Trophoblast cell (in vitro differentiated cells and primary cell): Measurements from ENCODE around the gene ATP2C2.
A peak's percentile ranks its signal among the peaks of the same experiment; 100 is the strongest.

Experiments used
- DNase-seq, 2 donors: peaks; one replicate each; pipeline ENCODE4 v3.0.0-alpha.2; 2016
- H2AFZ ChIP-seq: 2 replicates; pipeline ENCODE4 v1.6.1; 2013; ENCODE audit warnings: low read length, moderate library complexity, mild to moderate bottlenecking; ENCODE audit not compliant: insufficient read depth, poor library complexity
- H2AK5ac ChIP-seq: 2 replicates; pipeline ENCODE4 v1.6.1; 2013; ENCODE audit warnings: mild to moderate bottlenecking, low read length
- H2BK120ac ChIP-seq: 2 replicates; pipeline ENCODE4 v1.6.1; 2013; ENCODE audit warnings: low read length, mild to moderate bottlenecking, moderate library complexity; ENCODE audit not compliant: insufficient read depth, poor library complexity
- H2BK12ac ChIP-seq: 2 replicates; pipeline ENCODE4 v1.6.1; 2013; ENCODE audit warnings: mild to moderate bottlenecking, low read length, moderate library complexity
- H2BK5ac ChIP-seq: 2 replicates; pipeline ENCODE4 v1.6.1; 2013; ENCODE audit warnings: low read length, low read depth, moderate library complexity, mild to moderate bottlenecking; ENCODE audit not compliant: poor library complexity
- H3K14ac ChIP-seq: 2 replicates; pipeline ENCODE4 v1.6.1; 2013; ENCODE audit warnings: mild to moderate bottlenecking, low read length
- H3K18ac ChIP-seq: 2 replicates; pipeline ENCODE4 v1.6.1; 2013; ENCODE audit warnings: mild to moderate bottlenecking, low read length
- H3K23ac ChIP-seq: 2 replicates; pipeline ENCODE4 v1.6.1; 2013; ENCODE audit warnings: low read length
- H3K27ac ChIP-seq: 2 replicates; pipeline ENCODE4 v1.5.1; 2013; ENCODE audit warnings: low read depth, mild to moderate bottlenecking, inconsistent platforms, low read length, moderate library complexity
- H3K27me3 ChIP-seq: 2 replicates; pipeline ENCODE4 v1.6.1; 2013; ENCODE audit warnings: inconsistent platforms, mild to moderate bottlenecking, low read length, moderate library complexity; ENCODE audit not compliant: insufficient read depth
- H3K36me3 ChIP-seq, 2 experiments: 1 replicate in 1 of 2; 2 replicates in 1 of 2; pipeline ENCODE4 v1.6.1; 2013; ENCODE audit warnings: low read length in 2 of 2, mild to moderate bottlenecking in 2 of 2, moderate library complexity in 1 of 2; ENCODE audit not compliant: insufficient read depth in 2 of 2, control insufficient read depth in 1 of 2
- H3K4ac ChIP-seq: 2 replicates; pipeline ENCODE4 v1.6.1; 2013; ENCODE audit warnings: low read depth, mild to moderate bottlenecking, low read length, moderate library complexity
- H3K4me1 ChIP-seq, 2 experiments: 1 replicate in 1 of 2; 2 replicates in 1 of 2; pipeline ENCODE4 v1.6.1; 2013; ENCODE audit warnings: low read length in 2 of 2, mild to moderate bottlenecking in 2 of 2, moderate library complexity in 1 of 2; ENCODE audit not compliant: insufficient read depth in 2 of 2, control insufficient read depth in 1 of 2
- H3K4me2 ChIP-seq: 2 replicates; pipeline ENCODE4 v1.6.1; 2013; ENCODE audit warnings: inconsistent platforms, mild to moderate bottlenecking, low read length, moderate library complexity
- H3K4me3 ChIP-seq: 2 replicates; pipeline ENCODE4 v1.5.1; 2013; ENCODE audit warnings: mild to moderate bottlenecking, low read depth, low read length, inconsistent platforms
- H3K79me1 ChIP-seq: one replicate; pipeline ENCODE4 v1.6.1; 2013; ENCODE audit warnings: low read length
- H3K79me2 ChIP-seq: 2 replicates; pipeline ENCODE4 v1.6.1; 2013; ENCODE audit warnings: low read length, mild to moderate bottlenecking; ENCODE audit not compliant: control insufficient read depth, insufficient read depth, poor library complexity
- H3K9ac ChIP-seq: 2 replicates; pipeline ENCODE4 v1.6.1; 2013; ENCODE audit warnings: mild to moderate bottlenecking, low read length
- H3K9me3 ChIP-seq: 2 replicates; pipeline ENCODE4 v1.6.1; 2013; ENCODE audit warnings: low read depth, mild to moderate bottlenecking, control low read depth, inconsistent platforms, low read length; ENCODE audit not compliant: insufficient read depth
- H4K12ac ChIP-seq: 2 replicates; pipeline ENCODE4 v1.6.1; 2013; ENCODE audit warnings: low read depth, mild to moderate bottlenecking, low read length, moderate library complexity
- H4K8ac ChIP-seq: 2 replicates; pipeline ENCODE4 v1.6.1; 2013; ENCODE audit warnings: low read depth, mild to moderate bottlenecking, low read length, moderate library complexity
- H4K91ac ChIP-seq: one replicate; pipeline ENCODE4 v1.6.1; 2013; ENCODE audit warnings: low read depth, mild to moderate bottlenecking, low read length, moderate library complexity
- WGBS: extraction: QIAGEN DNeasy Blood & Tissue Kit; methylation state at CpG from one replicate; pipeline ENCODE4 v1.1.7; 2013; ENCODE audit warnings: missing lambda C conversion rate; ENCODE audit not compliant: insufficient read length, insufficient coverage; ENCODE audit errors: extremely low coverage; 5-methylcytosine and 5-hydroxymethylcytosine counted together

ATP2C2 gene

GRCh38 chr16:84411768-84412167 is 43.4 kb downstream of the ATP2C2 start:
- H3K27me3 ChIP-seq: no peaks in the 10 kb centered on the region
- H2BK12ac ChIP-seq: no peak overlapping the region
- no peak for DNase-seq
- H3K18ac ChIP-seq: no peak overlapping the region
- H2BK5ac ChIP-seq: no peak overlapping the region
- H2AK5ac ChIP-seq: no peak overlapping the region
- no peak overlapping the region for H4K12ac ChIP-seq
- no CpG with 5 or more reads among the region's 2 CpGs for WGBS
- no peak overlapping the region for H3K4me3 ChIP-seq
- H3K36me3 ChIP-seq: no peaks in the 10 kb centered on the region
- no peaks in the 10 kb centered on the region for H3K79me1 ChIP-seq
- peaks cover 3% of the 10 kb centered on the region for H3K9me3 ChIP-seq
- no peak overlapping the region for H2BK120ac ChIP-seq
- no peak overlapping the region for H3K23ac ChIP-seq
- no peak overlapping the region for H3K27ac ChIP-seq
- no peak overlapping the region for H4K8ac ChIP-seq
- H3K4me1 ChIP-seq: peaks cover 3% of the 10 kb centered on the region in 2 experiments
- H3K4ac ChIP-seq: no peak overlapping the region
- no peak overlapping the region for H3K14ac ChIP-seq
- no peak overlapping the region for H2AFZ ChIP-seq
- H3K4me2 ChIP-seq: no peak overlapping the region
- H3K79me2 ChIP-seq: no peaks in the 10 kb centered on the region
- no peak overlapping the region for H3K9ac ChIP-seq
- no peak overlapping the region for H4K91ac ChIP-seq

GRCh38 chr16:84412262-84412661 is 43.9 kb downstream of the ATP2C2 start:
- WGBS: no CpG with 5 or more reads among the region's 11 CpGs

GRCh38 chr16:84413244-84414004 is 45.1 kb downstream of the ATP2C2 start:
- H4K12ac ChIP-seq: no peak overlapping the region
- no peak overlapping the region for H4K91ac ChIP-seq
- no peak overlapping the region for H2AFZ ChIP-seq
- no peak for DNase-seq
- no peak overlapping the region for H3K9ac ChIP-seq
- no peak overlapping the region for H2AK5ac ChIP-seq
- H3K4me3 ChIP-seq: no peak overlapping the region
- H3K79me2 ChIP-seq: no peaks in the 10 kb centered on the region
- no peaks in the 10 kb centered on the region for H3K79me1 ChIP-seq
- no peak overlapping the region for H3K4me2 ChIP-seq
- no peak overlapping the region for H3K23ac ChIP-seq
- no peak overlapping the region for H3K14ac ChIP-seq
- WGBS: no CpG with 5 or more reads among the region's 22 CpGs
- H4K8ac ChIP-seq: no peak overlapping the region
- no peak overlapping the region for H2BK5ac ChIP-seq
- no peak overlapping the region for H2BK120ac ChIP-seq
- no peak overlapping the region for H2BK12ac ChIP-seq
- no peaks in the 10 kb centered on the region for H3K36me3 ChIP-seq
- peaks cover 3% of the 10 kb centered on the region in 2 experiments for H3K4me1 ChIP-seq
- H3K27me3 ChIP-seq: no peaks in the 10 kb centered on the region
- no peak overlapping the region for H3K27ac ChIP-seq
- H3K9me3 ChIP-seq: peaks cover 3% of the 10 kb centered on the region
- no peak overlapping the region for H3K18ac ChIP-seq
- H3K4ac ChIP-seq: no peak overlapping the region

More at GRCh38 chr16:84412262-84412661, 43.9 kb downstream of the ATP2C2 start:
- Histone ChIP-seq H3K4me3 (peak overlapping the region; percentile 34), H3K9ac (no peak overlapping the region), H3K18ac (no peak overlapping the region), H2BK5ac (no peak overlapping the region), H2AFZ (no peak overlapping the region), H4K91ac (no peak overlapping the region), H3K14ac (no peak overlapping the region), H4K8ac (no peak overlapping the region), H3K27me3 (no peaks in the 10 kb centered on the region), H2BK120ac (no peak overlapping the region), H3K4ac (no peak overlapping the region), H3K79me1 (no peaks in the 10 kb centered on the region), H4K12ac (no peak overlapping the region), H3K4me2 (no peak overlapping the region), H3K23ac (no peak overlapping the region), H3K9me3 (peaks cover 3% of the 10 kb centered on the region), H3K27ac (no peak overlapping the region), H2BK12ac (no peak overlapping the region), H3K36me3 (no peaks in the 10 kb centered on the region), H2AK5ac (no peak overlapping the region), H3K79me2 (no peaks in the 10 kb centered on the region), H3K4me1 (peaks cover 3% of the 10 kb centered on the region in 2 experiments)
- DNase-seq: no peak

GRCh38 chr16:84414789-84415326 is 46.5 kb downstream of the ATP2C2 start:
- WGBS: no CpG with 5 or more reads among the region's 12 CpGs
- no peaks in the 10 kb centered on the region for H3K36me3 ChIP-seq
- H3K27me3 ChIP-seq: no peaks in the 10 kb centered on the region
- H3K14ac ChIP-seq: no peak overlapping the region
- H2AK5ac ChIP-seq: no peak overlapping the region
- no peak overlapping the region for H3K4ac ChIP-seq
- H4K12ac ChIP-seq: no peak overlapping the region
- no peak overlapping the region for H2BK12ac ChIP-seq
- no peak overlapping the region for H4K8ac ChIP-seq
- H3K18ac ChIP-seq: no peak overlapping the region
- no peak overlapping the region for H3K27ac ChIP-seq
- no peak overlapping the region for H3K9ac ChIP-seq
- no peak overlapping the region for H2AFZ ChIP-seq
- no peaks in the 10 kb centered on the region for H3K79me2 ChIP-seq
- H3K4me2 ChIP-seq: no peak overlapping the region
- H3K23ac ChIP-seq: no peak overlapping the region
- H3K4me1 ChIP-seq: peaks cover 3% of the 10 kb centered on the region in 2 experiments
- no peak for DNase-seq
- H3K4me3 ChIP-seq: no peak overlapping the region
- H2BK5ac ChIP-seq: no peak overlapping the region
- no peak overlapping the region for H2BK120ac ChIP-seq
- no peak overlapping the region for H4K91ac ChIP-seq
- peaks cover 3% of the 10 kb centered on the region for H3K9me3 ChIP-seq
- H3K79me1 ChIP-seq: no peaks in the 10 kb centered on the region
